Measurements from ENCODE around the gene NKG7.

The NKG7 gene

GRCh38 chr19:51361239-51361638 is 11.2 kb downstream of the NKG7 start:
- DNase-seq (ENCODE audit: low spot score): no peak

- no peak for DNase-seq (ENCODE audit: low spot score)
These were observed 13.2 kb downstream of the NKG7 start for GRCh38 chr19:51359294-51359693.

- DNase-seq (ENCODE audit: low spot score): no peak
These were observed 14.5 kb downstream of the NKG7 start for GRCh38 chr19:51357952-51358351.

- DNase-seq (ENCODE audit: low spot score): no peak
These were observed 16.2 kb downstream of the NKG7 start for GRCh38 chr19:51356159-51356801.

- DNase-seq (ENCODE audit: low spot score): peak; percentile 79
These were observed 17.7 kb downstream of the NKG7 start for GRCh38 chr19:51354742-51355148.

GRCh38 chr19:51354103-51354741 is 18.2 kb downstream of the NKG7 start:
- DNase-seq (ENCODE audit: low spot score): no peak

- no peak for DNase-seq (ENCODE audit: low spot score)
These were observed 19.6 kb downstream of the NKG7 start for GRCh38 chr19:51352783-51353360.

GRCh38 chr19:51351266-51351990 is 21.0 kb downstream of the NKG7 start:
- no peak for DNase-seq (ENCODE audit: low spot score)

GRCh38 chr19:51347209-51347928 is 25.1 kb downstream of the NKG7 start:
- DNase-seq (ENCODE audit: low spot score): no peak

- DNase-seq (ENCODE audit: low spot score): no peak
These were observed 25.7 kb downstream of the NKG7 start for GRCh38 chr19:51346742-51347141.

GRCh38 chr19:51345076-51345620 is 27.3 kb downstream of the NKG7 start:
- no peak for DNase-seq (ENCODE audit: low spot score)

- no peak for DNase-seq (ENCODE audit: low spot score)
These were observed 29.6 kb downstream of the NKG7 start for GRCh38 chr19:51342631-51343569.

GRCh38 chr19:51341976-51342580 is 30.4 kb downstream of the NKG7 start, which contains the start of gene VSIG10L:
VSIG10L (minus strand) TSS chr19:51342139; CDS start chr19:51342124, 15 bp downstream.
- DNase-seq (ENCODE audit: low spot score): no peak

- DNase-seq (ENCODE audit: low spot score): no peak
These were observed 31.4 kb downstream of the NKG7 start for GRCh38 chr19:51341066-51341465.

GRCh38 chr19:51339687-51340656 is 32.5 kb downstream of the NKG7 start:
- peak; percentile 97 for DNase-seq (ENCODE audit: low spot score)

- no peak for DNase-seq (ENCODE audit: low spot score)
These were observed 33.2 kb downstream of the NKG7 start for GRCh38 chr19:51339313-51339686.

- DNase-seq (ENCODE audit: low spot score): peak; percentile 78
These were observed 33.7 kb downstream of the NKG7 start for GRCh38 chr19:51338563-51339312.

- DNase-seq (ENCODE audit: low spot score): no peak
These were observed 34.4 kb downstream of the NKG7 start for GRCh38 chr19:51337861-51338562.

Measured in Ammon's horn (tissue), 1 donor.